ENCODE measurements around the gene NUDCD2.
"Not testable (repeated sequence)": the region's sequence is repeated elsewhere in the genome, so short reads cannot be mapped to it uniquely, and the experiment has no call there.

Gene NUDCD2

GRCh38 chr5:163415673-163416072 is 44.2 kb downstream of the NUDCD2 start:
- DNase-seq: not testable (repeated sequence)

- no peak for DNase-seq
Observed at GRCh38 chr5:163410505-163410904, 49.4 kb downstream of the NUDCD2 start.

GRCh38 chr5:163409384-163409783 is 50.5 kb downstream of the NUDCD2 start:
- no peak for DNase-seq

- peak; percentile 26 to 31 for DNase-seq
Observed at GRCh38 chr5:163408311-163408923, 51.5 kb downstream of the NUDCD2 start.

GRCh38 chr5:163407034-163407655 is 52.8 kb downstream of the NUDCD2 start:
- DNase-seq: no peak

- DNase-seq: no peak
Observed at GRCh38 chr5:163404364-163405173, 55.3 kb downstream of the NUDCD2 start.

- no peak for DNase-seq
Observed at GRCh38 chr5:163402007-163402406, 57.9 kb downstream of the NUDCD2 start.

GRCh38 chr5:163401271-163401670 is 58.6 kb downstream of the NUDCD2 start:
- DNase-seq: no peak

GRCh38 chr5:163399923-163400322 is 60.0 kb downstream of the NUDCD2 start:
- no peak for DNase-seq

GRCh38 chr5:163397354-163397753 is 62.5 kb downstream of the NUDCD2 start:
- DNase-seq: no peak

GRCh38 chr5:163396818-163397340 is 63.0 kb downstream of the NUDCD2 start:
- DNase-seq: not testable (repeated sequence)

Measured in SHP77 (cell line).